Measurements from ENCODE around the gene SMOC1. TPM values are rescaled to one million over a fixed set of nuclear protein-coding genes. Genes with fewer than 3 reads are reported as not detected.
A peak's percentile ranks its signal among the peaks of the same experiment; 100 is the strongest.

Gene SMOC1
- total RNA-seq, 1 experiment from 2014 or later, result not detected

- no TSS peak for BruUV-seq (replicated peaks)
- DNase-seq, result peak; percentile 48
These were observed 101.5 kb downstream of the SMOC1 start for GRCh38 chr14:69980457-69981425.

GRCh38 chr14:69982220-69982839, 103.1 kb downstream of the SMOC1 start:
- intact Hi-C loops (cut with micrococcal nuclease), result no loop called here
- H3K9me3 ChIP-seq (ENCODE audit: low read length), result no peaks in the 10 kb centered on the region
- H3K27ac ChIP-seq (ENCODE audit: low read length), result no peak overlapping the region
- no peak overlapping the region for H3K9ac ChIP-seq (ENCODE audit: low read length)
- CTCF ChIA-PET, result no interaction called here
- H3K36me3 ChIP-seq (ENCODE audit: low read depth, low read length), result no peaks in the 10 kb centered on the region
- DNase-seq, result no peak
- H3K4me3 ChIP-seq (ENCODE audit: low read length), result no peak overlapping the region
- BruUV-seq (replicated peaks), result no TSS peak
- H2AFZ ChIP-seq (ENCODE audit: low read length), result no peak overlapping the region
- H3K9me2 ChIP-seq (replicated peaks; ENCODE audit: low read length), result no peaks in the 10 kb centered on the region
- no peaks in the 10 kb centered on the region for H3F3A ChIP-seq (ENCODE audit: low read length, unreplicated experiment)
- H3K27me3 ChIP-seq (ENCODE audit: low read length), result peaks cover 73% of the 10 kb centered on the region
- TF ChIP-seq EZH2 (IDR thresholded peaks at IDR 0.05; ENCODE audit: low read length, unreplicated experiment), result no peak
- TF ChIP-seq EZH2phosphoT487 (IDR thresholded peaks at IDR 0.05; ENCODE audit: borderline replicate concordance, low read length), result no peak
- no peak for TF ChIP-seq CTCF (conservative IDR thresholded peaks at IDR 0.05; ENCODE audit: low read depth, low read length)
- no peaks in the 10 kb centered on the region for H3K4me1 ChIP-seq (ENCODE audit: insufficient read depth, low read length)
- no peak overlapping the region for H3K4me2 ChIP-seq (ENCODE audit: low read length)
- no peak for ATAC-seq
- no peaks in the 10 kb centered on the region for H4K20me1 ChIP-seq (ENCODE audit: low read length)
- no peaks in the 10 kb centered on the region for H3K79me2 ChIP-seq (ENCODE audit: low read length)
- POLR2A ChIA-PET (ENCODE audit: unreplicated experiment), result no interaction called here

More at GRCh38 chr14:69980457-69981425, 101.5 kb downstream of the SMOC1 start:
- H3K9me3 ChIP-seq (ENCODE audit: low read length), result no peaks in the 10 kb centered on the region
- TF ChIP-seq CTCF (conservative IDR thresholded peaks at IDR 0.05; ENCODE audit: low read depth, low read length) (no peak), EZH2phosphoT487 (IDR thresholded peaks at IDR 0.05; ENCODE audit: borderline replicate concordance, low read length) (no peak), EZH2 (IDR thresholded peaks at IDR 0.05; ENCODE audit: low read length, unreplicated experiment) (no peak)
- H4K20me1 ChIP-seq (ENCODE audit: low read length), result no peaks in the 10 kb centered on the region
- intact Hi-C loops (cut with micrococcal nuclease), result no loop called here
- peaks cover 73% of the 10 kb centered on the region for H3K27me3 ChIP-seq (ENCODE audit: low read length)
- H3K4me3 ChIP-seq (ENCODE audit: low read length), result no peak overlapping the region
- H3K4me1 ChIP-seq (ENCODE audit: insufficient read depth, low read length), result no peaks in the 10 kb centered on the region
- no peaks in the 10 kb centered on the region for H3K79me2 ChIP-seq (ENCODE audit: low read length)
- ATAC-seq, result peak; percentile 36
- H3K36me3 ChIP-seq (ENCODE audit: low read depth, low read length), result no peaks in the 10 kb centered on the region
- no peak overlapping the region for H2AFZ ChIP-seq (ENCODE audit: low read length)
- ChIA-PET POLR2A (ENCODE audit: unreplicated experiment) (no interaction called here), CTCF (no interaction called here)
- H3K4me2 ChIP-seq (ENCODE audit: low read length), result peak overlapping the region; percentile 10; the same call in 1 of the 2 replicates
- no peaks in the 10 kb centered on the region for H3F3A ChIP-seq (ENCODE audit: low read length, unreplicated experiment)
- no peaks in the 10 kb centered on the region for H3K9me2 ChIP-seq (replicated peaks; ENCODE audit: low read length)
- no peak overlapping the region for H3K27ac ChIP-seq (ENCODE audit: low read length)
- no peak overlapping the region for H3K9ac ChIP-seq (ENCODE audit: low read length)

All from PC-3 (cell line).